BJ (cell line): Measurements from ENCODE around the gene COBL. TPM values are rescaled to one million over a fixed set of nuclear protein-coding genes. Genes with fewer than 3 reads are reported as not detected.
A peak's percentile ranks its signal among the peaks of the same experiment; 100 is the strongest.

ENCODE experiments used
- CTCF ChIA-PET: fragments of 350-600 bp; formaldehyde crosslinking; extraction: SDS; loops from one replicate; lab custom pipeline; 2021; ENCODE audit warnings: antibody characterized with exemption, inconsistent platforms; lab: Yijun Ruan, JAX
- POLR2A ChIA-PET: fragments of 300-600 bp; sonication (Branson Sonifier 250); formaldehyde crosslinking; extraction: SDS; loops from one replicate; lab custom pipeline; 2021; ENCODE audit warnings: antibody characterized with exemption; lab: Charles Lee
- DNase-seq: peaks from one replicate; pipeline ENCODE4 v3.0.0-alpha.2; 2011; ENCODE audit warnings: low read depth
- H3K27me3 ChIP-seq: 2 replicates; pipeline ENCODE4 v1.6.0; 2011; ENCODE audit warnings: low read length; ENCODE audit not compliant: control insufficient read depth, insufficient read depth
- H3K36me3 ChIP-seq: 2 replicates; pipeline ENCODE4 v1.5.1; 2011; ENCODE audit warnings: low read length; ENCODE audit not compliant: control insufficient read depth, insufficient read depth
- H3K4me3 ChIP-seq: 2 replicates; pipeline ENCODE4 v1.5.1; 2011; ENCODE audit warnings: low read depth, mild to moderate bottlenecking, control low read depth, low read length
- polyA plus RNA-seq: library from polyadenylated mRNA; depleted of rRNA; stranded (reverse); fragments of >200 nt; gene quantifications from 2 replicates; pipeline ENCODE4 v1.2.3, GENCODE V29; 2011
- TF ChIP-seq, protein P1 (sequence below): IDR thresholded peaks from 2 replicates; pipeline ENCODE4 v1.5.1; 2011; ENCODE audit warnings: low read depth, mild to moderate bottlenecking, control low read depth, inconsistent platforms, low read length, moderate library complexity; ENCODE audit not compliant: insufficient read depth

Gene COBL
- polyA plus RNA-seq, 1 experiment: not detected

GRCh38 chr7:51071427-51071826, 245.2 kb downstream of the COBL start:
- TF ChIP-seq, protein P1, sequence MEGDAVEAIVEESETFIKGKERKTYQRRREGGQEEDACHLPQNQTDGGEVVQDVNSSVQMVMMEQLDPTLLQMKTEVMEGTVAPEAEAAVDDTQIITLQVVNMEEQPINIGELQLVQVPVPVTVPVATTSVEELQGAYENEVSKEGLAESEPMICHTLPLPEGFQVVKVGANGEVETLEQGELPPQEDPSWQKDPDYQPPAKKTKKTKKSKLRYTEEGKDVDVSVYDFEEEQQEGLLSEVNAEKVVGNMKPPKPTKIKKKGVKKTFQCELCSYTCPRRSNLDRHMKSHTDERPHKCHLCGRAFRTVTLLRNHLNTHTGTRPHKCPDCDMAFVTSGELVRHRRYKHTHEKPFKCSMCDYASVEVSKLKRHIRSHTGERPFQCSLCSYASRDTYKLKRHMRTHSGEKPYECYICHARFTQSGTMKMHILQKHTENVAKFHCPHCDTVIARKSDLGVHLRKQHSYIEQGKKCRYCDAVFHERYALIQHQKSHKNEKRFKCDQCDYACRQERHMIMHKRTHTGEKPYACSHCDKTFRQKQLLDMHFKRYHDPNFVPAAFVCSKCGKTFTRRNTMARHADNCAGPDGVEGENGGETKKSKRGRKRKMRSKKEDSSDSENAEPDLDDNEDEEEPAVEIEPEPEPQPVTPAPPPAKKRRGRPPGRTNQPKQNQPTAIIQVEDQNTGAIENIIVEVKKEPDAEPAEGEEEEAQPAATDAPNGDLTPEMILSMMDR: no peak
- ChIA-PET CTCF (interaction anchor here (0.8 kb wide), 1 partner anchor 13 kb away, joined by 3 read pairs; no protein-coding TSS in a partner anchor), POLR2A (no interaction called here)
- H3K27me3 ChIP-seq: no peaks in the 10 kb centered on the region
- DNase-seq: no peak
- H3K4me3 ChIP-seq: no peak overlapping the region
- no peaks in the 10 kb centered on the region for H3K36me3 ChIP-seq

DNA sequence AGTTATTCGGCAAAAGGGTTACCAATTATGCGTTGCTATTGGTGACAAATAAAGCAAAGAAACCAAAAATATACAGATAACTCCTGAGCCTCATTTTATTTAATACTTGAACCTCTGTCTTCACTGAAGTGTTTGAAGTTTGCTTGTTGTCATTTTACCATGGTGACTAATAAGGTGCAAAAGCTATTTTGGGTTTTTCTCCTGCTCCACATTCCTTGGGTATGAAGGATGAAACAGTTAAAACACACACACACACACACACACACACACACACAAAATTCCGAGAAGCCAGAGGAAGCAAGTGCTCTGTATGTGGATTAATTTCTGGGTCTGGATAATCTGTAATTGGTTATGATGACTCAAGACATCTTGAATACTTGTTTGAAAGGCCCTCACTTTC, 246.5 kb downstream of the COBL start:
- Histone ChIP-seq H3K36me3 (no peaks in the 10 kb centered on the region), H3K4me3 (no peak overlapping the region), H3K27me3 (no peaks in the 10 kb centered on the region)
- ChIA-PET POLR2A (no interaction called here), CTCF (interaction anchor here (1.5 kb wide), 2 partner anchors 17 to 71 kb away, joined by 3 to 5 read pairs; no protein-coding TSS in a partner anchor)
- DNase-seq: no peak
- TF ChIP-seq, protein P1: no peak

DNA sequence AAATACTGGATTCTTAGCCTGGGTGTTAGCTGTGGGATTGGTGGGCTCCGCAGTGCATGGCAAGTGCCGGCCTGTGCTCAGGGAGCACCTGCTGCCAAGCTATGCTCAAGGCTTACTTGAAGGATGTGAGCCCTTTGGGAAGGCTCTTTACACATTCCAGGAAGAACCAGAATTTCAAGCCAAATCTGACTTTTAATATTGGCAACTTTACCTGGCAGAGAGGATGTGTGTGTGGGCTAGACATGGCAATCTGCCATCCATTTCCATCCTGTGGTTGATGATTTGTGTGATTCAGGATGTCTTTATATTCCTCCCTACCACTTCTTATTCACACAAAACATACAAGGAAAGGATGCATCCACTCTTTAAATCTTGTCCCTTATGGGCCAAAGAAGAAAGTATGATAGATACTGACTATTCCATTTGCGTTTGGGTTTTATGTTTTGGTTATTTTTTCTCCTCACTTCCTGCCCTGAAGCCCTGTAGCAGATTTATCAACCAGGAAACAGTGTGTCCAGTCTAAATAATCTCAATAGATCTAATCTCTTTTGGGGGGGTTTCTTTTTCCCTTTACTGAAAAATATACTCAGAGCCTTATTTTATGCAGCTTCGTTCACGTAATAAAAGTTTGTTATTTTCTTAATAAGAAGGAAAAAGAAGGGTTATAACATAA, 247.1 kb downstream of the COBL start:
- ChIA-PET POLR2A (no interaction called here), CTCF (interaction anchor here (0.6 to 2.9 kb wide), 6 partner anchors 11 to 601 kb away, joined by 3 to 16 read pairs (median 4); no protein-coding TSS in a partner anchor)
- TF ChIP-seq, protein P1: no peak
- DNase-seq: no peak
- H3K27me3 ChIP-seq: no peaks in the 10 kb centered on the region
- H3K36me3 ChIP-seq: no peaks in the 10 kb centered on the region
- no peak overlapping the region for H3K4me3 ChIP-seq

DNA sequence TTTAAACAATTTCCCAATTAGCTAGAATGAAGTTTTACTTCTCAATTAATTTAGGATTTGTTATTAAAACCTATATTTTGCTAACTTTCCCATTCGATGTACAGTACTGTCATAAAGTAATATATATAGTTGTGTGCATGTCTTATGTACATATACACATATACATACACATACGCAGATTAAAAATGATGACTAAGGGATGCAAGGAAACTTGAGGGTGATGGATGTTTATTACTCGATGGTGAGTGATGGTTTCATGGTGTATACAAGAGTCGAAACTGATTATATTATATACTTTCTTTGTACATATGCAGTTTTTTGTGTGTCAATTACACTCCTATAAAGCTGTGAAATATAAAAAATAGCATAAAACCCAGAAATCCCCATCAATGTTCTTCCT, 248.2 kb downstream of the COBL start:
- Histone ChIP-seq H3K27me3 (no peaks in the 10 kb centered on the region), H3K36me3 (no peaks in the 10 kb centered on the region), H3K4me3 (no peak overlapping the region)
- DNase-seq: no peak
- TF ChIP-seq, protein P1: no peak
- ChIA-PET CTCF (interaction anchor here (0.8 to 2.9 kb wide), 22 partner anchors 8 to 600 kb away, joined by 3 to 17 read pairs (median 4); no protein-coding TSS in a partner anchor), POLR2A (no interaction called here)

GRCh38 chr7:51067757-51068156, 248.9 kb downstream of the COBL start:
- no peak overlapping the region for H3K4me3 ChIP-seq
- no peaks in the 10 kb centered on the region for H3K36me3 ChIP-seq
- DNase-seq: peak; percentile 14
- ChIA-PET POLR2A (no interaction called here), CTCF (interaction anchor here (0.7 to 2.9 kb wide), 28 partner anchors 9 to 600 kb away, joined by 3 to 17 read pairs (median 4); partner anchors contain the start of gene GRB10)
- no peaks in the 10 kb centered on the region for H3K27me3 ChIP-seq
- TF ChIP-seq, protein P1: peak; percentile 79
